Measurements from ENCODE around the gene FBXO28.

DNA sequence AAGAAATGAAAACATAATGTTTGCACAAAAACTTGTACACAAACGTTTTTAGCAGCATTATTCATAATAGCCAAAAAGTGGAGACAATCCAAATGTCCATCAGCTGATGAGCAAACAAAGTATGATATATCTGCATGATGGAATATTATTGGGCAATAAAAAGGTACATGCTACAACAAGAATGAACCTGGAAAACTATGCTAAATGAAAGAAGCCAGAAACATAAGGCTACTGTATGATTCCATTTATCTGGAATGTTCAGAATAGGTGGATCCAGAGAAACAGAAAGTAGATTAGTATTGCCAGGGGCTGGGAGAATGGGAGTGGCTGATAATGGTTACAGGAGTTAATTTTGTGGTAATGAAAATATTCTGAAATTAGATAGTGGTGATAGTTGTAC is 19.0 kb downstream of the FBXO28 start:
- TF ChIP-seq, protein P1, sequence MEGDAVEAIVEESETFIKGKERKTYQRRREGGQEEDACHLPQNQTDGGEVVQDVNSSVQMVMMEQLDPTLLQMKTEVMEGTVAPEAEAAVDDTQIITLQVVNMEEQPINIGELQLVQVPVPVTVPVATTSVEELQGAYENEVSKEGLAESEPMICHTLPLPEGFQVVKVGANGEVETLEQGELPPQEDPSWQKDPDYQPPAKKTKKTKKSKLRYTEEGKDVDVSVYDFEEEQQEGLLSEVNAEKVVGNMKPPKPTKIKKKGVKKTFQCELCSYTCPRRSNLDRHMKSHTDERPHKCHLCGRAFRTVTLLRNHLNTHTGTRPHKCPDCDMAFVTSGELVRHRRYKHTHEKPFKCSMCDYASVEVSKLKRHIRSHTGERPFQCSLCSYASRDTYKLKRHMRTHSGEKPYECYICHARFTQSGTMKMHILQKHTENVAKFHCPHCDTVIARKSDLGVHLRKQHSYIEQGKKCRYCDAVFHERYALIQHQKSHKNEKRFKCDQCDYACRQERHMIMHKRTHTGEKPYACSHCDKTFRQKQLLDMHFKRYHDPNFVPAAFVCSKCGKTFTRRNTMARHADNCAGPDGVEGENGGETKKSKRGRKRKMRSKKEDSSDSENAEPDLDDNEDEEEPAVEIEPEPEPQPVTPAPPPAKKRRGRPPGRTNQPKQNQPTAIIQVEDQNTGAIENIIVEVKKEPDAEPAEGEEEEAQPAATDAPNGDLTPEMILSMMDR (conservative IDR thresholded peaks at IDR 0.05; ENCODE audit: low read depth, low read length): no peak
- TF ChIP-seq EZH2 (IDR thresholded peaks at IDR 0.05; ENCODE audit: borderline replicate concordance, low read depth, low read length, poor library complexity, severe bottlenecking): no peak
